Activated CD8-positive, alpha-beta memory T cell treated with anti-CD3 and anti-CD28 coated beads, Interleukin-2, amount 10 ng/mL, durations not matched to agents 7 days and 5 days (primary cell): Measurements from ENCODE around the gene FYB1. TPM values are rescaled to one million over a fixed set of nuclear protein-coding genes. Genes with fewer than 3 reads are reported as not detected.

Experiments used
- ATAC-seq: fragments of 150-1000 bp; cut with Tn5 transposase; one replicate; pipeline ENCODE4 v1.10.0; 2021; ENCODE audit warnings: moderate library complexity
- CTCF ChIA-PET: fragments of 350-600 bp; sonication (Branson Sonifier 250); formaldehyde crosslinking; loops from one replicate; lab custom pipeline; 2021; ENCODE audit warnings: antibody characterized with exemption; lab: Charles Lee
- DNase-seq: peaks from one replicate; pipeline ENCODE4 v3.0.0-alpha.2; 2020
- H3K27ac Mint-ChIP-seq: one replicate; pipeline ENCODE4 v1.8.0; 2021; ENCODE audit warnings: mild to moderate bottlenecking, mixed read lengths
- H3K27me3 Mint-ChIP-seq: one replicate; pipeline ENCODE4 v1.8.0; 2021; ENCODE audit warnings: mixed read lengths
- H3K36me3 Mint-ChIP-seq: one replicate; pipeline ENCODE4 v1.8.0; 2021; ENCODE audit warnings: mild to moderate bottlenecking, mixed read lengths
- H3K4me1 Mint-ChIP-seq: one replicate; pipeline ENCODE4 v1.8.0; 2021; ENCODE audit warnings: mixed read lengths
- H3K4me3 Mint-ChIP-seq: one replicate; pipeline ENCODE4 v1.8.0; 2021; ENCODE audit warnings: mild to moderate bottlenecking, moderate library complexity, mixed read lengths
- H3K9me3 Mint-ChIP-seq: one replicate; pipeline ENCODE4 v1.8.0; 2022; ENCODE audit warnings: low read depth, mixed read lengths
- total RNA-seq, 2 experiments: library from RNA; stranded (reverse); gene quantifications; one replicate each; pipeline ENCODE4 v1.2.3, GENCODE V29; 2021

Gene FYB1, protein sequence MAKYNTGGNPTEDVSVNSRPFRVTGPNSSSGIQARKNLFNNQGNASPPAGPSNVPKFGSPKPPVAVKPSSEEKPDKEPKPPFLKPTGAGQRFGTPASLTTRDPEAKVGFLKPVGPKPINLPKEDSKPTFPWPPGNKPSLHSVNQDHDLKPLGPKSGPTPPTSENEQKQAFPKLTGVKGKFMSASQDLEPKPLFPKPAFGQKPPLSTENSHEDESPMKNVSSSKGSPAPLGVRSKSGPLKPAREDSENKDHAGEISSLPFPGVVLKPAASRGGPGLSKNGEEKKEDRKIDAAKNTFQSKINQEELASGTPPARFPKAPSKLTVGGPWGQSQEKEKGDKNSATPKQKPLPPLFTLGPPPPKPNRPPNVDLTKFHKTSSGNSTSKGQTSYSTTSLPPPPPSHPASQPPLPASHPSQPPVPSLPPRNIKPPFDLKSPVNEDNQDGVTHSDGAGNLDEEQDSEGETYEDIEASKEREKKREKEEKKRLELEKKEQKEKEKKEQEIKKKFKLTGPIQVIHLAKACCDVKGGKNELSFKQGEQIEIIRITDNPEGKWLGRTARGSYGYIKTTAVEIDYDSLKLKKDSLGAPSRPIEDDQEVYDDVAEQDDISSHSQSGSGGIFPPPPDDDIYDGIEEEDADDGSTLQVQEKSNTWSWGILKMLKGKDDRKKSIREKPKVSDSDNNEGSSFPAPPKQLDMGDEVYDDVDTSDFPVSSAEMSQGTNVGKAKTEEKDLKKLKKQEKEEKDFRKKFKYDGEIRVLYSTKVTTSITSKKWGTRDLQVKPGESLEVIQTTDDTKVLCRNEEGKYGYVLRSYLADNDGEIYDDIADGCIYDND
- total RNA-seq = 100 to 1,000 TPM; 198 to 270 TPM

DNA sequence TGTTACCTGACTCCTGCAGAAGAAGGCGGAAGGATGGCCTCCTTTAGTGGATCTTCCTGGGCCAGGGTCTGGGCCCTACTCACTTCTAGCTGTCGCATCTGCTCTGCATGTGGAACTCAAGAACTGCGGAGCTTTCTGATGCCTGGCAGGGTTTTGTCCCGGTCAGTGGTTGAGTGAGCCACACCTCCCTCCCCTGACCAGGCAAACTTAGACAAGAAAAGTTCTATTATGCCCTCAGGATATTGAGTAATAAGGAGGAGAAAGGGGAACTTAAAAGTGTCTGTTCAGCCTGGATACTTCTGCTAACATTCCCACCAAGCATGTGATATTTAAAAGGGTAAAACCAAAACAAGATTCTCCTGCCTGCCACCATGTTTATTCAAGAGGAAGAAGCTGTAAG, at the start of gene FYB1:
Gene FYB1, minus strand, starts transcription at position 127 of the 400 bp plus-strand sequence. CDS start 16,603 bp downstream, outside the sequence.
- CTCF ChIA-PET = interaction anchor here (0.7 to 10.9 kb wide), 9 partner anchors 8 to 1462 kb away, joined by 3 to 181 read pairs (median 3); no protein-coding TSS in a partner anchor
- Mint-ChIP-seq H3K4me3 (no peak within 1 kb of the TSS), H3K4me1 (peaks cover 47% of the 10 kb centered on the region), H3K27ac (peak within 1 kb of the TSS; percentile 45), H3K36me3 (peaks cover 3% of the 10 kb centered on the region), H3K9me3 (no peaks in the 10 kb centered on the region), H3K27me3 (no peaks in the 10 kb centered on the region)
- ATAC-seq = no peak
- DNase-seq = no peak

- no peaks in the 10 kb centered on the region for H3K9me3 Mint-ChIP-seq
- no peak overlapping the region for H3K27ac Mint-ChIP-seq
- no peak overlapping the region for H3K4me3 Mint-ChIP-seq
- H3K36me3 Mint-ChIP-seq = peaks cover 7% of the 10 kb centered on the region
- ATAC-seq = no peak
- no peaks in the 10 kb centered on the region for H3K27me3 Mint-ChIP-seq
- CTCF ChIA-PET = interaction anchor here (4.4 kb wide), 1 partner anchor 50 kb away, joined by 31 read pairs; no protein-coding TSS in a partner anchor
- DNase-seq = no peak
- peaks cover 54% of the 10 kb centered on the region for H3K4me1 Mint-ChIP-seq
Measured at GRCh38 chr5:39267186-39267585, 47.8 kb upstream of the FYB1 start.

DNA sequence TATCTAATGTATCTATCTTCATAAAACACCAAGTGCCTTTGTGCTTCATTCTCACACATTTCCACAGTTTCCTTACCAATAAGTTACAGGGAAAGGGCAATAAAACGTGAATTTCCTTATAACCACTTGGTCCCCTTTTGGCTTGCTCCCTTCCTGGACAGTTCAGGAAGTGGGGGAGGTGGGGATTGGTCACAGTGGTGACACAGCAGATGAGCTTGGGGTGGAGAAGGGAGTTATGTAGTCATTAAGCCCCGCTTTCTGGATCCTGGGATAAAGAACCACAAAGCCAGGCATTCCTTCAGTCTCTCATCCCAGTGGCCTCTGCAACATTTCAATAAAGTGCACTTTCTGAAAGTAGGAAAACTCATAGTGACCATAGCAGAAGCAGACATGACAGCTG, 47.1 kb upstream of the FYB1 start:
- Mint-ChIP-seq H3K4me3 (no peak overlapping the region), H3K27ac (no peak overlapping the region), H3K36me3 (peaks cover 7% of the 10 kb centered on the region), H3K4me1 (peaks cover 48% of the 10 kb centered on the region), H3K9me3 (no peaks in the 10 kb centered on the region), H3K27me3 (no peaks in the 10 kb centered on the region)
- ATAC-seq (no peak), DNase-seq (no peak)
- CTCF ChIA-PET = interaction anchor here (0.6 to 4.4 kb wide), 2 partner anchors 49 to 106 kb away, joined by 3 to 31 read pairs; no protein-coding TSS in a partner anchor

DNA sequence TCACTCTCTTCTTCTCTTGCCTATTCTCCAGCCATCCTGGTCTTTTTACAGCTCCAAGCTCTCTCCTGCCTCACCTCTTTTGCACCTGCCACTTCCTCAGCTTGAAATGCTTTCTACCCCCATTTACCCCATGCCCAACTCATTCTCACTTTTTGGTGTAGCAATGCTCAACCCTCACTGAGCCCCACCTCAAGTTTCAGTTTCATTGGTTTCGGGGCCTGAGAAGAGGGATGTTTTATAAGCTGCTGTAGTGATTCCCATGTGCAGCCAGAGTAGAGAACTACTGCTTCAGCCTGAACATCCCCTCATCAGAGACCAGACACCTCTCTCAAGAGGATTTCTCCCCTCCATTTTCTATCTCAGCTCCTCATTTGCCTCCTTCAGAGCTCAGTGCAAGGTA, 45.2 kb upstream of the FYB1 start:
- Mint-ChIP-seq H3K9me3 (no peaks in the 10 kb centered on the region), H3K27me3 (no peaks in the 10 kb centered on the region), H3K4me1 (peaks cover 36% of the 10 kb centered on the region), H3K4me3 (peak overlapping the region; percentile 11), H3K36me3 (peaks cover 8% of the 10 kb centered on the region), H3K27ac (peak overlapping the region; percentile 77)
- CTCF ChIA-PET = interaction anchor here (0.9 to 4.4 kb wide), 3 partner anchors 11 to 47 kb away, joined by 3 to 31 read pairs (median 11); no protein-coding TSS in a partner anchor
- ATAC-seq (peak; percentile 87), DNase-seq (peak; percentile 66)

DNA sequence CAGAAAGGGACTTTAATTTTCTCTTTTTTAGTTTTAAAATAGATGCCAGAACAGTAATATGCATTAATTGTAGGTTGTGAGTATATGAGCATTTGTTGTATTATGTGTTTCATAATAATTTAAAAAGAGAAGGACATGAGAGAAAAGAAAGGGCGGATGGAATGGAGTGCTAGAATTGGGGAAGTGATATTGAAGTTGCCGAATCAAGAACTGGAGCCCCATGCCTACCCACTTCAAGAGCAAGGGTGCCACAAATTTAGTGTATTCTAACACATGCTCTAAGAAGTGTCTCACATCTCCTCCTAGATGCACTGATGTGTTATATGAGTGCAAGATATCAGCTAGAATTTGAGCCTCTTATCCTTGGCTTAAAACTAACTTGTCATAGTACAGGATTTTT, 43.6 kb upstream of the FYB1 start:
- no peak for ATAC-seq
- Mint-ChIP-seq H3K4me1 (peaks cover 35% of the 10 kb centered on the region), H3K36me3 (peaks cover 5% of the 10 kb centered on the region), H3K27me3 (no peaks in the 10 kb centered on the region), H3K9me3 (no peaks in the 10 kb centered on the region), H3K27ac (no peak overlapping the region), H3K4me3 (no peak overlapping the region)
- CTCF ChIA-PET = interaction anchor here (4.4 kb wide), 1 partner anchor 46 kb away, joined by 31 read pairs; no protein-coding TSS in a partner anchor
- no peak for DNase-seq

- Mint-ChIP-seq H3K36me3 (peaks cover 5% of the 10 kb centered on the region), H3K9me3 (no peaks in the 10 kb centered on the region), H3K27me3 (no peaks in the 10 kb centered on the region), H3K4me3 (no peak overlapping the region), H3K27ac (no peak overlapping the region), H3K4me1 (peaks cover 28% of the 10 kb centered on the region)
- CTCF ChIA-PET = interaction anchor here (0.9 to 3.9 kb wide), 4 partner anchors 9 to 43 kb away, joined by 3 to 17 read pairs (median 4); no protein-coding TSS in a partner anchor
- DNase-seq = no peak
- no peak for ATAC-seq
Measured at GRCh38 chr5:39260095-39260494, 40.7 kb upstream of the FYB1 start.

DNA sequence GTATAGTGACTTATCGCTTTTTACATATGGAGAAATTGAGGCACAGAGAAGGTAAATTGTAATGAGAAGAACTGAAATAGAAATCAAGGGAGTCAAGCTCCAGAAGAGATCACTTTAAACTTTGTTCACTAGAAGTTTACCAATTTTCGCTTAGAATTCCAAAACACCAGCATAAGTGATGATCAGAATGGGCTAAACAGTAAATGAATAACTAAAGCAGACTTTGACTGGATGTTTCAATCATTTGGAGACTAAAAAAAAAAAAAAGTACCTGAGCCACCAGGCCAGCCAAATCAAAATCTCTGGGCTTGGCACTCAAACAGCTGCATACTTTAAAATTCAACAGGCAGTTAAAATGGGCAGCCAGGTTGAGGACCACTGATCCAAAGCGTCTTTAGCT, 38.2 kb upstream of the FYB1 start:
- DNase-seq (no peak), ATAC-seq (no peak)
- CTCF ChIA-PET = interaction anchor here (3.9 kb wide), 1 partner anchor 40 kb away, joined by 17 read pairs; no protein-coding TSS in a partner anchor
- Mint-ChIP-seq H3K27me3 (no peaks in the 10 kb centered on the region), H3K4me3 (no peak overlapping the region), H3K4me1 (peaks cover 14% of the 10 kb centered on the region), H3K27ac (no peak overlapping the region), H3K36me3 (peaks cover 2% of the 10 kb centered on the region), H3K9me3 (no peaks in the 10 kb centered on the region)

- H3K27me3 Mint-ChIP-seq = no peaks in the 10 kb centered on the region
- CTCF ChIA-PET = interaction anchor here (3.9 kb wide), 1 partner anchor 39 kb away, joined by 17 read pairs; no protein-coding TSS in a partner anchor
- peak overlapping the region; percentile 63 for H3K4me3 Mint-ChIP-seq
- peaks cover 14% of the 10 kb centered on the region for H3K4me1 Mint-ChIP-seq
- DNase-seq (no peak), ATAC-seq (peak; percentile 51)
- peak overlapping the region; percentile 49 for H3K27ac Mint-ChIP-seq
- no peaks in the 10 kb centered on the region for H3K9me3 Mint-ChIP-seq
- peaks cover 2% of the 10 kb centered on the region for H3K36me3 Mint-ChIP-seq
Measured at GRCh38 chr5:39256477-39257235, 37.3 kb upstream of the FYB1 start.

DNA sequence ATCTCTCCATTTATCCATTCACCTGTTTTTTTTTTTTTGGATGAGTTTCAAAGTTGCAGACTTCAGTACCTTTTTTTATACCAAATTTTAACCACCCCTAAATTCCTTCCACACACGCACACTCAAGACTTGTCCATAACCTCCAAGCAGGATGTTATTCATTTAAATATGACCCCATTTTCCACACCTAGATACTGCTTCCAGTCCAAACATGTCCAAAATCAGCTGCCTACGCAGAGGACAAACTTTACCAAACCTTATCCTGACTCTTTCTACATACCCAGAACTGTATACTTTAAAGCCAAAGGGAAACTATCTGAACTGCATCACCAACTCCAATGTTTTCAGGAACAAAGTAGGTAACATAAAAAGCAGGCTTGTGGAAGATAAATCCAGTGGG, 36.0 kb upstream of the FYB1 start:
- H3K9me3 Mint-ChIP-seq = peaks cover 3% of the 10 kb centered on the region
- no peak overlapping the region for H3K27ac Mint-ChIP-seq
- H3K4me1 Mint-ChIP-seq = peaks cover 14% of the 10 kb centered on the region
- ATAC-seq (no peak), DNase-seq (no peak)
- no peak overlapping the region for H3K4me3 Mint-ChIP-seq
- CTCF ChIA-PET = interaction anchor here (1.0 to 1.6 kb wide), 3 partner anchors 15 to 43 kb away, joined by 3 to 7 read pairs (median 4); no protein-coding TSS in a partner anchor
- no peaks in the 10 kb centered on the region for H3K27me3 Mint-ChIP-seq
- H3K36me3 Mint-ChIP-seq = peaks cover 3% of the 10 kb centered on the region

- Mint-ChIP-seq H3K27ac (no peak overlapping the region), H3K36me3 (peaks cover 10% of the 10 kb centered on the region), H3K9me3 (peaks cover 7% of the 10 kb centered on the region), H3K4me1 (peaks cover 14% of the 10 kb centered on the region), H3K27me3 (no peaks in the 10 kb centered on the region), H3K4me3 (no peak overlapping the region)
- CTCF ChIA-PET = interaction anchor here (1.0 to 1.6 kb wide), 3 partner anchors 16 to 42 kb away, joined by 3 to 7 read pairs (median 4); no protein-coding TSS in a partner anchor
- no peak for ATAC-seq
- no peak for DNase-seq
Measured at GRCh38 chr5:39254671-39255070, 35.3 kb upstream of the FYB1 start.

DNA sequence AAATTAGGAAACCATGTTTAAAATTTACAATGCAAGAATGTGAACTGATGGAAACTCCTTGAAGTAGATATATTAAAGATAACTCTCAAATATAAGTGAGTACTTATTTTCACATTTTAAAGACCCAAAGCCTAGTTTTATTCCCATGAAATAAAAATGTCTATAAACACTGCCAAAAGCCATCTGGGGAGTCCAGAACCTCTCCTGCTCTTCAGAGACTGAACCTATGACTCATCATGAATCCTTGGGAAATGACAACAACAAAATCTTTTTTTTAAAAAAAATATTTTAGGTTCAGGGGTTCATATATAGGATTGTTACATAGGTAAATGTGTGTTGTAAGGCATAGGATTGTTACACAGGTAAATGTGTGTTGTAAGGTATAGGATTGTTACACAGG, 33.8 kb upstream of the FYB1 start:
- Mint-ChIP-seq H3K9me3 (peaks cover 10% of the 10 kb centered on the region), H3K27ac (no peak overlapping the region), H3K27me3 (no peaks in the 10 kb centered on the region), H3K4me3 (no peak overlapping the region), H3K36me3 (peaks cover 14% of the 10 kb centered on the region), H3K4me1 (peaks cover 14% of the 10 kb centered on the region)
- no peak for ATAC-seq
- CTCF ChIA-PET = interaction anchor here (0.6 kb wide), 1 partner anchor 17 kb away, joined by 3 read pairs; no protein-coding TSS in a partner anchor
- DNase-seq = no peak

DNA sequence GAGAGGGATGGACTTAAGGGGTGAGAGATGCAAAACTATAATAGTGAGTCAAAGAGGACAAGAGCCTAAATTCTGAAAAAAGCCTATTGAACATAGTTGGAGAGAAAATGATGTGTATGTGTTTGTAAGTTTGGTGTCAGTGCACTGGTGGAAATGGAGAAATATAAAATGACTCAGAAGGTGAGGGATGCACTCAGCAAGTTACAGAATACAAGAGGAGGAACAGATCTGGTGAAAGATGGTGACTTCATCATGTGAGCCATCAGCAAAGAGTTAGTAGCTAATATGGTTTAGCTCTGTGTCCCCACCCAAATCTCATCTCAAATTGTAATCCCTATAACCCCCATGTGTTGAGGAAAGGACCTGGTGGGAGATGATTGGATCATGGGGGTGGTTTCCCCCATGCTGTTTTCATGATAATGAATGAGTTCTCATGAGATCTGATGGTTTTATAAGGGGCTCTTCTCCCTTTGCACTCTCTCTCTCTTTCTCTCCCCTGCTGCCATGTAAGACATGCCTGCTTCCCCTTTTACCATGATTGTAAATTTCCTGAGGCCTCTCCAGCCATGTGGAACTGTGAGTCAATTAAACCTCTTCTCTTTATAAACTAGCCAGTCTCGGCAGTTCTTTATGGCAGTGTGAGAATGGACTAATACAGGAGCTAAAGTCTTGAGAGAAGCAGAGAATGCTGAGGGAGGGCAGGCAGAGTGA, 30.4 kb upstream of the FYB1 start:
- DNase-seq (no peak), ATAC-seq (no peak)
- Mint-ChIP-seq H3K36me3 (peaks cover 18% of the 10 kb centered on the region), H3K9me3 (peaks cover 12% of the 10 kb centered on the region), H3K27me3 (no peaks in the 10 kb centered on the region), H3K4me1 (no peaks in the 10 kb centered on the region), H3K4me3 (no peak overlapping the region), H3K27ac (no peak overlapping the region)
- CTCF ChIA-PET = no interaction called here
